K562 (cell line): ENCODE measurements around the gene MKNK2. TPM values are rescaled to one million over a fixed set of nuclear protein-coding genes. Genes with fewer than 3 reads are reported as not detected.

Source experiments
- BMI1 ChIP-seq: fragments of 150-350 bp; IDR thresholded peaks from 2 replicates; pipeline ENCODE4 v1.6.1; 2014; ENCODE audit warnings: low read length
- BRF2 ChIP-seq: IDR thresholded peaks from 3 replicates; pipeline ENCODE4 v1.6.1; 2011; ENCODE audit warnings: borderline replicate concordance, mild to moderate bottlenecking; ENCODE audit not compliant: insufficient read length, insufficient read depth
- CREB3L1 ChIP-seq: fragments of 450-650 bp; IDR thresholded peaks from 2 replicates; pipeline ENCODE4 v1.6.1; 2014; ENCODE audit warnings: low read depth, mild to moderate bottlenecking, moderate library complexity, borderline replicate concordance
- ERF ChIP-seq: fragments of 450-650 bp; formaldehyde crosslinking; IDR thresholded peaks from 2 replicates; pipeline ENCODE4 v1.4.0; 2020; ENCODE audit warnings: mild to moderate bottlenecking, mixed read lengths
- FOS ChIP-seq: IDR thresholded peaks from 3 replicates; pipeline ENCODE4 v1.6.1; 2011; ENCODE audit not compliant: insufficient read length; ENCODE audit errors: extremely low read depth
- GATA2 ChIP-seq: sonication (generic); formaldehyde crosslinking; IDR thresholded peaks from 2 replicates; pipeline ENCODE4 v1.4.0; 2020; ENCODE audit warnings: mild to moderate bottlenecking, missing genetic modification reagents
- HNRNPK ChIP-seq: fragments of 200-400 bp; formaldehyde crosslinking; IDR thresholded peaks from one replicate; pipeline ENCODE4 v1.6.1; 2018; ENCODE audit warnings: mild to moderate bottlenecking, low read depth, low read length; ENCODE audit not compliant: poor library complexity, severe bottlenecking
- MCM7 ChIP-seq, 2 experiments: fragments of 450-650 bp; IDR thresholded peaks; 2 replicates each; pipeline ENCODE4 v1.6.1; 2016 to 2018
- MITF ChIP-seq: IDR thresholded peaks from 2 replicates; pipeline ENCODE4 v1.6.1; 2014; ENCODE audit warnings: antibody characterized with exemption
- PATZ1 ChIP-seq: fragments of 250-450 bp; sonication (Bioruptor Pico); IDR thresholded peaks from 2 replicates; pipeline ENCODE4 v1.5.0; 2020; ENCODE audit warnings: mild to moderate bottlenecking, borderline replicate concordance
- PREB ChIP-seq: sonication (generic); formaldehyde crosslinking; IDR thresholded peaks from 2 replicates; pipeline ENCODE4 v1.8.1; 2023; ENCODE audit warnings: mild to moderate bottlenecking, missing genetic modification reagents
- RAD21 ChIP-seq, 2 experiments: fragments of 250-450 bp in 1 of 2; fragments of 450-650 bp in 1 of 2; sonication (Bioruptor Pico) in 1 of 2; formaldehyde crosslinking in 1 of 2; IDR thresholded peaks in 1 of 2; conservative IDR thresholded peaks in 1 of 2; 2 replicates each; pipeline versions ENCODE4 v1.4.0 to v1.8.0; 2020 to 2022; ENCODE audit warnings: mild to moderate bottlenecking in 2 of 2, moderate library complexity in 1 of 2
- SMARCA4 ChIP-seq: fragments of 450-650 bp; IDR thresholded peaks from 2 replicates; pipeline ENCODE4 v1.6.1; 2016
- SMARCE1 ChIP-seq: fragments of 450-650 bp; IDR thresholded peaks from 2 replicates; pipeline ENCODE4 v1.7.1; 2016; ENCODE audit warnings: mild to moderate bottlenecking
- SNIP1 ChIP-seq: fragments of 450-650 bp; IDR thresholded peaks from 2 replicates; pipeline ENCODE4 v1.7.1; 2017; ENCODE audit warnings: low read depth, mild to moderate bottlenecking
- SRF ChIP-seq, 2 experiments: fragments of 250-450, 450-650 bp in 1 of 2; sonication (Bioruptor Pico) in 1 of 2; sonication (generic) in 1 of 2; formaldehyde crosslinking; IDR thresholded peaks; 2 replicates each; pipeline versions ENCODE4 v1.5.0 to v1.5.1; 2020 to 2022; ENCODE audit warnings: mild to moderate bottlenecking in 1 of 2, missing genetic modification reagents in 1 of 2
- SUPT5H ChIP-seq: fragments of 450-650 bp; IDR thresholded peaks from 2 replicates; pipeline ENCODE4 v1.6.1; 2016
- ZC3H8 ChIP-seq: fragments of 450-650 bp; IDR thresholded peaks from 2 replicates; pipeline ENCODE4 v1.6.1; 2017
- ZNF398 ChIP-seq: fragments of 250-450 bp; sonication (Bioruptor Pico); IDR thresholded peaks from 2 replicates; pipeline ENCODE4 v1.8.0; 2021; ENCODE audit warnings: moderate library complexity, mild to moderate bottlenecking, inconsistent platforms
- polyA plus RNA-seq, 8 experiments: library from polyadenylated mRNA; depleted of rRNA in 4 of 8; stranded (reverse) in 5 of 8; unstranded in 3 of 8; fragments of >200 nt; fragmentation: Nextera tagmentation in 2 of 8; fragmentation: Illumina TruSeq in 1 of 8; extraction: Ambion mirVana in 2 of 8; extraction: Trizol in 1 of 8; gene quantifications; 2 replicates each; pipeline versions ENCODE4 v1.2.1 to v1.2.3, GENCODE V29; 2011 to 2014; ENCODE audit warnings: inconsistent platforms in 1 of 8, missing spikeins in 1 of 8
- total RNA-seq, 7 experiments: library from RNA; depleted of rRNA in 6 of 7; stranded (reverse); fragments of >200 nt in 6 of 7; fragmentation: Illumina TruSeq in 2 of 7; extraction: Trizol in 2 of 7; gene quantifications; 2 replicates each; pipeline versions ENCODE4 v1.2.1 to v1.2.3, GENCODE V29; 2011 to 2021; ENCODE audit warnings: low replicate concordance in 1 of 7

Gene MKNK2
- total and polyA plus RNA-seq, 9 of the 15 experiments (the other 6 are each of a cell fraction or from before 2014, with no cell fraction given): 5.1 to 191 (median 51.9) TPM

GRCh38 chr19:2034729-2035589 is 16.1 kb downstream of the MKNK2 start (continued):
- no peak for TF ChIP-seq MITF
- no peak for TF ChIP-seq SMARCA4
- 0 out of 2 replicates have a peak, but pooled peaks have one; percentile 34 for TF ChIP-seq SMARCE1
- TF ChIP-seq FOS: no peak
- TF ChIP-seq SRF (CRISPR knock-in tag; IDR thresholded peaks at IDR 0.05): peak in 1 of 2 experiments; percentile 42; a peak in 1 of 4 replicates
- TF ChIP-seq SNIP1: no peak
- no peak for TF ChIP-seq ZNF398 (CRISPR knock-in tag)
- TF ChIP-seq PATZ1 (CRISPR knock-in tag): no peak
- TF ChIP-seq ERF (CRISPR knock-in tag): no peak
- TF ChIP-seq HNRNPK: no peak
- no peak for TF ChIP-seq SUPT5H
- TF ChIP-seq CREB3L1: no peak
- no peak for TF ChIP-seq BMI1
- no peak for TF ChIP-seq ZC3H8
- no peak for TF ChIP-seq BRF2
- no peak for TF ChIP-seq PREB (CRISPR knock-in tag)
- no peak for TF ChIP-seq MCM7 (IDR thresholded peaks at IDR 0.05)
- TF ChIP-seq GATA2 (CRISPR knock-in tag): no peak
- TF ChIP-seq RAD21 (CRISPR knock-in tag; conservative IDR thresholded peaks at IDR 0.05 in 1 of 2, IDR thresholded peaks at IDR 0.05 in 1 of 2): no peak
